Activated naive CD4-positive, alpha-beta T cell (primary cell): Measurements from ENCODE around the gene TTC22.

ENCODE experiments used
- DNase-seq, 4 experiments: peaks; one replicate each; lab custom pipeline; 2025; lab: John Stamatoyannopoulos, UW

The TTC22 gene

DNA sequence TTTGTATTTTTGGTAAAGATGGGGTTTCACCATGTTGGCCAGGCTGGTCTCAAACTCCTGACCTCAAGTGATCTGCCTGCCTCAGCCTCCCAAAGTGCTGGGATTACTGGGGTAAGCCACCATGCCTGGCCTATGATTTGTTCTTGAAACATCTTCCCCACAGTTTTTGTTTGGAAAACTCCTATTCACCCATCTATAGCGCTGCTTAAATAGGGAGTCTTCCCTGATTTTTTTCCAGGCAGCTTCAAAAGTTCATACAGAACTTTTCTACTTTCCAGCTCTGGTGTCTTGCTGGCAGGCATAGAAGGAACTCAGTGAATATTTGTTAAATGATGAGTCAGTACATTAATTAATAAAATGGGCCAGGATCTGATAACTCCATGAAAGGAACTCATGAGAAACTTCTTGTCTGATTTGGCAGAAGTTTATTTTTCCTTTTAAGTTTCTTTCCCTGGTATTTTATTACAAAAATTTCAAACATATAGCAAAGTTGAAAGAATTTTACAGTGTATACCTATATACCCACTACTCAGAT is 33.0 kb upstream of the TTC22 start:
- no peak for DNase-seq

DNA sequence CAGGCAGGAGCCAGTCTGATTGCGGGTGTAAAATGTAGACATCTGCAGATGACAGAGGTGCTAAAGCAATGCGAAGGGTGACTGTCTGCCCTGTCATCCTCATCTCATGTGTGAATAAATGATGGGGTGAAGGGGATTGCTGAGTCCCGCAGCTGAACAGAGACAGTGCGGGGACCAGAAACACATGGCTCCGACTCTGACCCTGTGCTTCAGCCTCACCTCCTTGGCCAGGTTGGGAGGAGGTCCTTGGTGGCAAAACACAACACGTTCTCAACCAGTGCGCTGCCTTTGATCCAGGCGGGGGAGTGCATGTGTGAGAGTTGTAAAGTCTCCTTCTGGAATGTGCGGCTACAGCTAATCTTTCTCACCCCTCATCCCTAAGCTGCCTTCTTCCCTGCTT is 32.0 kb upstream of the TTC22 start:
- no peak for DNase-seq

DNA sequence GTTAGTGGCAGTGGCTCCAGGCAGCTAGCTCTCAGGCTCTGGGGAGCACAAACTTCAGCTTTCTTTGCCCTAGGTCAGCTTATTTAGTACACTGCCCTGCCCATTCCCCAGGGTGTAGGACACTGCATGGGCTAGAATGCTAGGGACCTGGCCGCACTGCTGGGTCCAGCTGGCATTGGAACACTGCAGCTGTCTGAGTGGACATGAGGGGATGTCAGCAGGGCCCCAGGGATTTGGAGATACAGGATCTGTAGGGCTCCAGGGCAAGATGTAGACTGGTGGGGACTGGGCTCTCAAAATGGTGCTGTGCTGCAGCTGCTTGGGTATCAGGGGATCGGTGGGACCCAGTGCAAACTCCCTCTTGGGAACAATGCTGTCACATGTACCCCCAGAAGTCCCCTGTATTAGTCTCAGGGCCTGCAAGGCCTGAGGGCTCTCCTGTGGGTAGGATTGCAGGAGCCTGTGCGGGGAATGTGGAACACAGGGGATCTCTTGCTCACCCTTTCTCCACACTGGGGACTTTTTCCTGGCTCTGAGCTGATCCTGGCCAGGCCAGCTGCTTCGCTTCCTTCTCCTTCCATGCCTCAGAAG is 25.2 kb upstream of the TTC22 start:
- no peak for DNase-seq

DNA sequence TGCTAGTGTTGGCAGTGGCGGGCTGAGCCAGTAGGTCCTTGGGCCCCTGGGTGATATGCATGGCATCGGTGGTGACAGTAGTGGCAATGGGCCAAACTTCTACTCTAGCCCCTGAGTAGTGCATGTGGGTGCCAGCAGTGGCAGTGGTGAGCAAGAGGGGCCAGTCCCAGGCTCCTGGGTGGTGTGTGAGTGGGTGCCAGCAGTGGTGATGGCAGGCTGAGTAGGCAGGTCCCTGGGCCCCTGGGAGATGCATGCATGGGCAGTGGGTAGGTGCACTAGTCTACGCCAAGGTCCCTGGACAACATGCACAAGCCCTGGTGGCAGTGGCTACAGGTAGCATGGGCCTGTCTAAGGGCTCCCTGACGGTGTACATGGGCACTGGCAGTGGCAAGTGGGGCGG is 24.6 kb upstream of the TTC22 start:
- DNase-seq = no peak

DNA sequence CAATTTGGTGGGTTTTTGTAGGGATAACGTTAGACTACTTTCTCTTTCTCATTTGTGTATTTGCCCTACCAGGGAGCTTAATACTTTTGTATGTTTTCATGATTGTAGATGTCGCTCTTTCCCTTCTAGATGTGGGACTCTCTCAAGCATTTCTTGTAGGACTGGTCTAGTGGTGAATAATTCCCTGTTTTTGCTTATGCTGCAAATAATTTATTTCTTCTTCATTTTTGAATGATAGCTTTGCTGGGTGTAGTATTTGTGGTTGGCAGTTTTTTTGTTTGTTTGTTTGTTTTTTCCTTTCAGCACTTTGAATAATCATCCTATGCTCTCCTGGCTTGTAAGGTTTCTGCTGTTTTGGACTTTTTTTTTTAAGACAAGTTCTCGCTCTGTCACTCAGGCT is 22.5 kb upstream of the TTC22 start:
- DNase-seq = no peak

DNA sequence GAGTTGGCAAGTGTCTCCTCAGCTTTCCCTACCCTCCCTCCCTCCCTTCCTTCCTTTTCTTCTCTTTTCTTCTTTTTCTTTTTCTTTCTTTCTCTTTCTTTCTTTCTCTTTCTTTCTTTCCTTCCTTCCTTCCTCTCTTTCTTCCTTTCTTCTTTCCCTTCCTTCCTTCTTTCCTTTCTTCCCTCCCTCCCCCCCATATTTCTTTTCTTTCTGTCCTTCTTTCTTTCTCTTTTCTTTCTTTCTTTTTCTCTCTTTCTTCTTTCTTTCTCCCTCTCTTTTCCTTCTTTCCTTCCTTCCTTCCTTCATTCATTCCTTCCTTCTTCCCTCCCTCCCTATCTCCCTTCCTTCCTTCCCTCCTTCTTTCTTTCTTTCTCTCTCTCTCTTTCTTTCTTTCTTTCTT is 18.6 kb upstream of the TTC22 start:
- DNase-seq = no peak

DNA sequence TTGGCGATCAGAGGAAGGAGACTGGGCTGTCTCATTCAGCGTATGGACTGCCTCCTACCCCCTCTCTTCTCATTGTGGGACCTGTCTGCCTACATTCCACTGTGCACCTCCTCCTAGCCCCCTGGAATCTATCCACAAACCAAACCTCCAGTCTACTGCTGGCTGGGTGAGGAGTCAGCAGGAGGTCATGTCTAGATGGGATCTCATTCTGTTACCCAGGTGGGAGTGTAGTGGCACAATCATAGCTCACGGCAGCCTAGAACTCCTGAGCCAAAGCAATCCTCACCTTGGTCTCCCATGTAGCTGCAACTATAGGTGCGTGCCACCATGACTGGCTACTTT is 18.0 kb upstream of the TTC22 start:
- DNase-seq = no peak

DNA sequence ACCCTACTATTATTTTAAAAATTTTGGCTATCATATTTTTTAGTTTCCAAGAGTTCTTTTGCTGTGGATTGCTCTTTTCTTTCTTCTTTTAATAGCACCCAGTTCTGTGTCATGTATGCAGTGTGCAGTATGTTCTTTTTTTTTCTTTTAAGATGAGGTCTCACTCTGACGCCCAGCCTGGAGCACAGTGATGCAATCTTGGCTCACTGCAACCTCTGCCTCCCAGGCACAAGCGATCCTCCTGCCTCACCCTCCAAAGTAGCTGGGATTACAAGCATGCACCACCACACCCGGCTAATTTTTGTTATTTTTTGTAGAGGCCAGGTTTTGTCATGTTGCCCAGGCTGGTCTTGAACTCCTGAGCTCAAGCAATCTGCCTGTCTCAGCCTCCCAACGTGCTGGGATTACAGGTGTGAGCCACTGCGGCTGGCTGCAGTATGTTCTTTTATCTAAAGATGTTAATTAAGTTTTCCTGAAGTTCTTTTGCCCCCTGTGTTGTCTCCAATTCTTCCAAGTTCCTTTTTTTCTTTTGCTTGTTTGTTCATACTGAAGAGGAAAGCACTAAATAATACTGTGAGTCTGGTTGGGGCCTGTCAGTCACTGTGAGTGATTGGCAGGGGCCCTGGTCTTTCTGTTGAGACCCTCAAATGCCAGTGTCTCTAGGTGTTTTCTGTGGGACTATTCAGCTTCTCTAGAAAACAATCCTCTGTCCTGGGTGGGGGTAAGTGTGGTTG is 17.5 kb upstream of the TTC22 start:
- no peak for DNase-seq

DNA sequence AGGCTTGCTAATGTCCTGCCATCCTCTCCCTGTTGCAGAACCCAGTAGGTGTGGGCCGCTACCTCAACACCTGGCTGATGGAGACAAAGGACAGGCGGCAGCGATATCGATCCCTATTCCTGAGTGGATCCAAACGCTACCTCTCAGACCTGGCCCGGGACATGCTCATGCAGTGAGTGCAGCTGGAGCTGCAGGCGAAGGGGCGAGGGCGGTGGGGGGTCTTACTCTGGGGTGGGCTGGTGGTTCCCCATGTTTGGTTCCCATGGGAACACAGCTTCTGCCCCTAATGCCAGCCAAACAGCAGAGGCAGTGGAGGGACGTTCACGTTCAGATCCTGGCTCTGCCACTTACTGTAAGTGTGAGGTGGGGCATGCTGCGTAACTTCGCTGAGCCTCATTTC is 15.8 kb upstream of the TTC22 start:
- DNase-seq = no peak

DNA sequence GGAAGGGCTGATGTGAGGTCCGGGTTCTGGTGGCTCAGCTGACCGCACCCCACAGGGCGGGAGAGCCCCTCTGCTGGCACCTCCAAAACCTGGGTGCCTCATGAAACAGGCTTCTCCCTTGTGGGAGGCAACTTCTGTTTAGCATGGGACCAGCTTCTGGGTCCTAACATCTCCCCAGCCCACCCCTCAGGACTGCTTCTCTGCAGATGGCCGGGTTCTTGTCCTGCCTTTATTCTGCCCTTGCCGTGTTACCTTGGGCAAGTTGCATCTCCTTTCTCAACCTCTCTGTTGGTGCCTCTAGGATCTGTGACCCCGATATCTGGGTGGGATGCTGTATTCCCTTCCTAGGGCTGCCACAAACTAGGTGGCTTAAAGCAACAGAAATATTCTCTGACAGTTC is 15.0 kb upstream of the TTC22 start:
- no peak for DNase-seq

DNA sequence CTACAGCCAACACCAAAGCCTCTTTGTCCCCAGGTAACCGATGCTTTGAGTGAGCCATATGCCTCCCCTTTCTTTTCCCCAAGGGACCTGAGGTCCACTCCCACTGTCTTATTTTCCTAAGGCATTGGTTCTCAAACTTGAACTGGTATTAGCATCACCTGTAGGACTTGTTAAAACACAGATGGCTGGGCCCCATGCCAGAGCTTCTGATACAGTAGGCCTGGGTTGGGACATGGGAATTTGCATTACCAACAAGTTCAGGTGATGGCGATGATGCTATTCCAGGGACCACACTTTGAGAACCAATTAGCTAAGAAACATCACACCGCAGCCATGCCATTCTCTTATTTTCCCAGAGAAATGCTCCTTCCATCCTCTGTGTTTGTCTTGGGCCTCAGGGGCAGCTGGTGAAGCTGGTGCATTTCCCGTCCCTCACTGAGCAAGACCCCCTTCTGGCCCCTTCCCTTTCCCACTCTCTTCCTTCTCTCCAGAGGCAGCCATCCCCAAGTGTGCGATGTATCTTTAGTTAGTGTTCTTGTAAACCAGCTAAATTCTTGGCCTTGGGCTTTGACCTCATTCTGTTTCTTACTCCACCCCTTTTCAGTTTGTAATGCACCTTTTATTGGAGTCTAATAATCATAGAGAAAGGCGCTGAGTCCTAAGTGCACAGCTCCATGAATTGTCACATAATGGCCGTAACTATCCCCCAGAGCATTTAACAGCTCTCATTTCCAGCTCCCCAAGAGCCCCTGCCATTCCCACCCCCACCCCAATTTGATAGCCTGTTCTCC is 14.2 kb upstream of the TTC22 start:
- DNase-seq = no peak

DNA sequence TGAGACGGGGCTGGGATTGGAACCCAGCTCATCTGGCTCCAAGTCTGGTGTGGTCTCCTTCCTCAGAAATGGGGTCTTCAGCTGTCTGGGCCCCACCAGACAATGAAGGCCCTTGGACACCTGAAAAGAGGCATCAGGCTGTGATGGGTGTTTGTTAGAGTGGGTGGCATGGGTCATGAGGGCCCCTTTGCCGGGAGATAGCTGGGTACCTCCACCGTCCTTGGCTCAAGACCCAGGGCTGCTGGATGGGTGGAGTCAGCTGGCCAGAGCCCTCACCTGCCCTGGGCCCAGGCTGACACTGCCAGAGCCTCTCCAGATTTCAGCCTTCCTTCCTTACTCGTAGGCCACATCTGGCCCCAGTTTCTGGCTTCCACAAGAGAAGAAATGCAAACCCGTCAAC is 13.4 kb upstream of the TTC22 start:
- DNase-seq = no peak

DNA sequence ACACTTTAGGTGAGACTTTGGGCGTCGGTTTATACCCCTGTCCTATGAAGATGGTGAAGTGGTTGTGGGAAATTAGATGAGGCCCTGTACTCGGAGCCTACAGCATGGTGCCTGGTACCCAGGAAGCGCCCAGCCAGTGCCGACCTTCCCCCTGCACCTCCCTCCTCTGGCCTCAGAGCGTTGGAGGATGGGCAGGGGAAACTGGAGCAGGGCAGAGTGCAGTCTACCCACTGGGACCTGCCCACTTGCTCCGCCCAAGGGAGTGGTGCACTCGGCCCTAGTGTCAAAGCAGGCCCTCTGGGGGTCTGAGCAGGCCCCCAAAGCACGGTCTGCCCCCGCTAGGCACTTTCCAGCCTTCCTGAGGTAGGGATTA is 13.0 kb upstream of the TTC22 start:
- no peak for DNase-seq

DNA sequence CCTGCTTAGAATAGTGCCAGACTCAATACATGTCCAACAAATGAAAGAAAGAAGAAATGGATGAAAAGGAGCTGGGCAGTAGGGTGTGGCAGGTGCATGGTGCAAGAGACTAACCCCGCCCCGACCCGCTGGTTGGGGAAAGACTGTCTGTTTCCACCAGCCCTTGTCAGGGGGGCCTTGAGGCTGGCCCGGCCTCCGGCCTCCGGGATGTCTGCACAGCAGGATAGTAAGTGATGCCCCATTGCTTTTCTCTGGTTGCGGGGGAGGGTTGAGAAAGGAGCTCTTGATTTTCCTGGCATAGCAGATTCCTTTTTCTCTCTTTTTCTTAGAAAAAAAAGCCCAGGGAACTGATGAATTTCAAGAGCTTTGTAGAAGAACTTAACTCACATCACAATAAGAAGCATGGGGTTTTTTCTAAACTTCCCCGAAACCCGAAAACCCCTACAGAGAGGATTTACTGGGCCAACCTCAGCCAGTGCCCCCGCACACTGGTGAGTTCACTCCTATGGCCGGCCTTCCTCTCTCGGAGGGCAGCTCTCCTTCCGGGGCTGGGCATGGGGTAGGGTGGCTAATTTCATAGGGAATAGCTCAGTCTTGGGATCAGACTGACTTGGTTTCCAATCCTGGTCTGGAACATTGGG is 12.5 kb upstream of the TTC22 start:
- DNase-seq = no peak

DNA sequence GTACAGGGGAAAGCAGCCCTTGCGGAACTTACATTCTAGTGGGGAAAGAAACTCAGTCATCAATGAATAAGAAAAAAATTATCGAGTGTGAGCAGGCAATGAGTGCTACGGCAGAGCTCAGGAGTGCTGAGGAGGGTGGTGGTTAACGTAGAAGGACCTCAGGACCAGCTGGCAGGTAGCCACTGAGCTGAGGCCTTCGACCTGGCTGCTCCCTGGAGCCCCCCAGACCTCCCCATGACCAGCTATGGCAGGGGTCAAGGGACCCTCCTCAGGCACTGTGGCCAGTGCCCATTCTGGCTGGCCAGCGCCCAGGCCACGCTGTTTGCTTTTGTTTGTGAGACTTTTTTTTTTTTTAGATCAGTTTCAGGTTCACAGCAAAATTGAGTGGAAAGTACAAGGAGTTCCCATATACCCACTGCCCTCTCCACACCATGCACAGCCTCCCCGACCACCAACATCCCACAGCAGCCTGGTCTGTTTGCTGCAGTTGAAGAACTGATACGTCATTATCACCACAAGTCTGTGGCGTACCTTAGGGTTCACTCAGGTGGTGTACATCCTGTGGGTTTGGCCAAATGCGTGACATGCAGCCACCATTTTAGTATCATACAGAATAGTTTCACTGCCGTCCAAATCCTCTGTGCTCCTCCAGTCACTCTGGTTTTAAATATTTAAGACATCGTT is 11.8 kb upstream of the TTC22 start:
- DNase-seq = no peak

DNA sequence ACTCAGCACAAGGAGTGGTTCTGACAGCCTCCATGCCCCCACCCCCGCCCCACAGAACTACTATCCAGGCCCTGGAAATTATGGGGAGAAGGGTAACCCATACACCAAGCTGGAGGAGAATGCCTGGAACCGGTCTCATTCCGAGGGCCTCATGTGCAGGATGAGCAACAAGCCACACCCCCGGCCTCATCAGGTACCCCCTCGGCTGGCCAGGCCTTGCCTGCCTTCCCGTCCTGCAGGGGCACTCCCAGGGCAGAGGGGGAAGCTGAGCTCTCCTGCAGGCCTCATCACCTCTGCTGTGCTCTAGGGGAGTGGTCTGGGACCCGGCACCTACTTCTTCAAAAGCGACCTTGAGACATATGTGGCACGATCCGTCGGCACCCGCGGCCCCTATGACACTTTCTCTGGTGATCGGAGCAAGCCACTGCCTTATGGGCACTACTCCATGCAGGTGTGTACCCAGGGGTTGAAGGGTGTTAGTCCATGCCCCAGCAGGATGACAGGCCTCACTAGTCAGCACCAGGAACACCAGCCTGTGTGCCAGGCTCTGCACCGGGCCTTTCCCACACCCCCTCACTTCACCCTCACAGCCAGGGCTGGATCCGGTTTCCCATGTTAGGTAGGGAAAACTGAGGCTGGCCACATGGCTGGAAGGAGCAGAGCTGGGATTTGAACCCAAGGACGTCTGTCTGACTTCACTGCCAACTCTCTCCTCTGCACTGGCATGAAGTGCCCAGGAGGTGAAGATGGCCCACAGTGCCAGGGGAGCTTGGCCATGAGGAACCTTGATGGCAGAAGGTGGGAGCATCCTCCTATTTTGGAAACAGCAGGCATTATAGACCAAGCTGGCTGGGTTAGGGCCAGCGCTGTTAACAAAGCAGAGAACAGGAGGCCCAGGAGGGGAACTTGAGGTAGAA is 10.9 kb upstream of the TTC22 start:
- DNase-seq = no peak

DNA sequence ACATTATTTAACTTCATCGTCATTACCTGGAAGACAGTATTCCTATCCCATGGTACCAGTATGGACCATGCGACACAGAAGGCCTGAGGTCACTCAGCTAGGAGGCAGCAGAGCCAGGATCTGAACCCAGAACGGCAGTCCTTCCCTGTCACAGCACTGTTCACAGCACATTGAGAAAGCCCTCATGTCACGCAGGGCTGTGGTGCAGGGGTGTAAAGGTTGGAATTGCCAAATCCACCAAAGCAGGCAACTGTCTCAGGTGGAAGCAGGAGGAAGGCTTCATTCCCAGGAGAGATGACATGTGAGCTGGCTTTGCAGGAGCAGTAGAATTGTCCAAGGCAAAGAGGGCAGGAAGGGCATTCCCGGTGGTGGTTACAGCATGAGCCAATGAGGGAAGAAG is 9.9 kb upstream of the TTC22 start:
- no peak for DNase-seq

DNA sequence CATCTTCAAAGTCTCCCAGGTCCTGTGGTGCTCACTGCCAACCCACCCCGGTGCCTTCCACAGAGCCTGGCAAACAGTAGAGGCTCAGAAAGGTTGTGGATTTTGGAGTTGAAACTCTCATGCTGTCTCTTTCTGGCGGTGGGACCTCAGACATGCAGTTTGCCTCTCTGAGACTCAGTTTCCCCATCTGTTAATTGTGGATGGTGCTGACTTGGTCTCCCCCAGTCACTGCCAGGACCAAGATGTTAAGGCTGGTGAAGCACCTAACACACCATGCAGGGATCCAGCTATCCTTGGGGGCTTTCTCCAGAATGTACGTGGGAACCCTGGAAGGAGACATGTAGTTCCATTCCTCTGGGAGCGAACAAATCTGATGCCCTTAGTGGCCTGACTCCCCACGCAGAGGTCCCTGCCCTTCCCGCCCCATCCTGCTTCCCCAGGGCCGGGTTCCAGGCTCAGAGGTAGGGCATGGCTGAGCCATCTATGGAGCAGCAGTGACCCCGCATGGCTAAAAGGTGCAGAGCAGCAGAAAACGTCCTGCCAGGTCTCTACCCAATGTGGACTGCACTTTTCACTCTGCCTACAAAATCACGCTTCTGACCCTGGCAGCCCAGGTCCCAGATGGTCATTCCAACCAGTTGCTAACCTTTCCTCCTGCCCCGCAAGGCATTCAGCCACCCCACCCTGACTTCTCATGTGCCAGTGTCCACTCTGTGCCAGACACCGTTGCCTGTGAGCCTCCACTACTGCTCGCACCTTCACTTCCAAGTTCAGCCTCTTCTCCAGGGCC is 9.2 kb upstream of the TTC22 start:
- peak in 3 of 4 experiments; percentile 30 to 56 (median 36) for DNase-seq

DNA sequence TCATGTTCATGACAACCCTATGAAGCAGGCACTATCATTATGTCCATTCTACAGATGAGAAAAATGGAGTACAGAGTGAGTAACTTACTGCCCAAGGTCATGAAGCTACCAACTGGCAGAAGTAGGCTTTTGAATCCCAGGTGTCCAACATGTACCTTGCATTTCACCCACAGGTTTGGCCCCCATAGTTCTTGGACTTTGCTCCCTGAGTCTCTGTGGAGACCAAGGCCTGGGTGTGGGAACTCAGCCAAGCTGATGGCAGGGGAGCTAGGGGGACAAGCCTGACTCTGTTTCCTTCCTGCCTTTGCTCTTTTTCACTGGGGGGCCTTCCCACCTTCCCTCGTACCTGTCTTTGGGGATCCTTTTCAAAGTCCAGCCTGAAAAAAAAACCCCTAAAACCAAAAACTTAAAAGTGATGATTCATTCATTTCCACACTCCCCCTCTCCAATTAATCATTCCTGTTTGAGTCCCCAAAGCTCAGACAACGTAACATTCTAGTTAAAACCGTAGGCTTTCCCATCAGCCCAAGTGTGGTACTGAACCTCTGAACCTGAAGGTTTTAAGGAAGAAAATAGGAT is 8.5 kb upstream of the TTC22 start:
- no peak for DNase-seq
